GM19463 (cell line): ENCODE measurements around the gene HOXA7.

Source experiments
- ATAC-seq: cut with Tn5 transposase; IDR thresholded peaks from one replicate; pipeline ENCODE4 v1.9.1; 2021; ENCODE audit warnings: mild to moderate bottlenecking, moderate library complexity; ENCODE audit not compliant: unreplicated experiment

HOXA7 gene

GRCh38 chr7:27156508-27156898, at the start of gene HOXA7:
HOXA7 (minus strand) TSS chr7:27156675; CDS start chr7:27156545, 130 bp downstream.
- no peak for ATAC-seq

DNA sequence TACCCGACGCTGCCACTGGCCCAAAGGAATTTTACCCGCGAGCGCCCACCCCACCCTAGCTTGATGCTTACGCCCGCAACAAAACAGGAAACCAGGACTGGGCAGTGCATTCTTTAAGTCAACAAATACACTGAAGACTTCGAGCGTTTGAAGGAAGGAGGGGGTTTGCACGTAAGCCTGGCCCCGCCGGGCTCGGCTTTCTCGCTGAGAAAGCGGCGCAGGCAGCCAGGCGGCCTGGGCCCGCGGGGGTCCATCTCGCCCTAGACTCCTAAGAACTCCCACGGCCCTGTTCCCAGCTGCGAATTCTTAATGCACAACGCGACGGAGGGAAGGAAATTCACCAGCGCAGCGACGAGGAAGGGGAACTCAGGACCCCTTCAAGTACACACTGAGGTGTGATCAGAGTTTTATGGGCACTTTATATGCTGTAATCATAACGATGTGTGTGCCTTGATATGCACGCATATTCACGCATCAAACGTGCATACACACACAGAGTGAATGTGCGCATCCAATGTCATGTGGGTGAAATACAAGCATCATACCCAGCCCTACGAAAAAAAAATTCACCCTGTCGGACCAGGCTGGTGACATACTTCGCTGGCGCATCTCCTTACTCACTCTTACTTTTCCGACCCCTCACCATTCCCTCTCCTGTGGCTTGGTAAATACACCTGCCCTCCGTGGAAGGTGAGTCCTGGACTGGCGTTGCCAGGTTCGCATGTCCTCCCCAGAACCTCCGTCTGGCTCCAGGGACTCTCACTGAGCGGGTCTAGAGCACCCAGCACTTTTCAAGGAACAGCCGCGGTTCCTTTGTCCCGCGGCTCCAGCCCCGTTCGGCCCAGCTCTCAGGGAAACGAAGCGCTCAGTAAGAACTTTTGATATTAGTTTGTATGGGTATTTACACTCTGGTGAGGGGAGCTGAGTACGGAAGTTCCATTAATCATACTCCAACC, 49.1 kb upstream of the HOXA7 start:
- ATAC-seq: no peak

GRCh38 chr7:27204851-27205322, 48.4 kb upstream of the HOXA7 start:
- no peak for ATAC-seq

- ATAC-seq: no peak
Measured at GRCh38 chr7:27203964-27204594, 47.6 kb upstream of the HOXA7 start.

DNA sequence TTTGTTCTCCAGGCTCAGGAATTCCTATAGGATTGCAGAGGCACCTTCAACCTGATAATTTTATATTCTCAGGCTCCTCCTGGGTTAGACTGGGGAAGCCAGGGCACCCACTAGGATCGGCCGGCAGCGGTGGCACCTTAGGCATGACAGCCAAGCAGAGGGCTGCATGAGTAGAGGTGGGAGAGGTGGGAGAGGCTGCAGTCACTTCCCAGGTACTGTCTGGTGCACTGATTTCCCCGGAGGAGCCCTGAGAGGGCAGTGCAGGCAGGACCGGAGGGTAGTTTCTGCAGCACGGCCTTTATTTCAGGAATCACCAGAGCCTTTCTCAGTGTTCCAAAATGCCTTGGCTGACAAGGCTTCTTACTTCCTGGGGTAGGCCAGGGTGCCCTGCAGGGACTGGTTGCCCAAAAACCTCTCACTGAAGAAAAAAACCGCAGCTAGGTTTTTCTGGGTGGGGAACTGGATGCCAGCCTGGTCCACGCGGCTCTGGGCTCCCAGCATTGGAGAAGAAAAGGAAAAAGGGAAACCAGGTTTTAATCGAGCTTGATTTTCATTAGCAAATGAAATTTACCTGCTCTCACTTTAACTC, 47.0 kb upstream of the HOXA7 start:
- ATAC-seq: no peak

DNA sequence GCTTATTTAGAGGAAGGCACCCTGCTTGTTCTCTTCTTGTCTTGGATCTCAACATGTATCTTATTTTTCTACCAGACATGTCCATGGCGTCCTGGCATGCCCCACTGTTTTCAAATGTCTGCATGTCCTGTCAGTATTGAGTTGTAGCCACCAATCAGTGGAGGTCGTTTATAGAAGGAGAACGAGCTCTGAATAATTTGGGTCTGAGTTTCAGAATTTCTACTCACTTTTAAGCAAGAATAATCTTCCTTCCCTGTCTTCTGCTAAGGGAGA, 46.3 kb upstream of the HOXA7 start:
- no peak for ATAC-seq

DNA sequence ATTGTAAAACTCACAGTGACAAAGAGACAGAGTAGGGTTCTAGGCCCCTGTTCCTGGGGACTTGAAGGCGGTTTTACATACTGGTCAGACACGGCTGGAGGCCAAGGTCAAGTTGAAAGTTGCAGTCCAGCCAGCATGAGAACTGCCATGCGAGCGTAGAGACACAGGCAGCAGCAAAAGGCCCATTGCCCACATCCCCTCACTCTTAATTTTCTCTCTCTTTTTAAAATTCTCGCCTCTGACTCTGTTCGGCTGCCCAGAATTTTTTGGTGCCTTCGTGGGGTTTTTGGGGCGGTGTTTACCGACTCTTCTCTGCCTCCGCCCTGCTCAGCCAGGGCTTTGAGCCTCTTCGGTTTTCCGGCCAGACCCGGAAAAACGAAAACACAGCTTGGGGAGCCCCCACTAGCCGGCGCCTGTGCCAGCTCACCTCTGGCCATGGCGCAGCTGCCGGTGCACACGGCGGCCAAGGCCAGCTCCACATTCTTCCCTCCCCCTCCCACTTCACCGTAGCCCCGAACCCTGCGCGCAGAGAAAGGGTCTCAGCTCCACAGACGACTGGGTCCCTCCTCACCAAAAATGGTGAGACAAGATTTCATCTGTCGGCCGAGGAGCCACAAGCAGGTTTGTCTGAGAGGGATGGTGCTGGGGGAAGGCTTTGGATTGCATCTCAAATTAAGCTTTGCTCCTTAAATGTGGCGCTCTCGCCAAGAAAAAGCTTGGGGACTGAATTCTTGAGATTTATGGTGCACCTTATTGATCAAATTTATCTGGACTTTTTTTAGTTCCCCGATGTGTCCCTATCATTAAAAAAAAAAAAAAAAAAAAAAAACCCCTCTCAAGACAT, 45.8 kb upstream of the HOXA7 start:
- ATAC-seq: no peak

DNA sequence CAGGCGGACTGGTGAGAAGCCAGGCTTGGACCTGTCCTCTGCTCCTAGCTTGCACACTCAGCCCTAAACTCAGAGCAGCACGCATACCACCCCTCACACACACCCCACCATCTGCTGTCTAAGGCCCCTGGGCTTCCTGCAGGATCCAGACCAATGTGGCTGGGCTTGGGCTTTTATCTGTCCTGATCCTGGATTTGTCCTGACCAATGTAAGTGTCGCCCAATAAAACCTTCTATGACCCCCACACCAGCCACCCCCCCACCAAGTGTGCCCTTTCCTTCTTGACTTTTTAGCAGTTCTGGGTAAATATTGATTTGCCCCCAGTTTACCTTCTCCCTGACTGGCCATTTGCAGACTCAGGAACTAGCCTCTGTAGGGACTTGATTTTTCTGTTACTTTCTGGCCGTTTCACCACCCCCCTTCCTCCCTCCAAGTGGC, 45.1 kb upstream of the HOXA7 start:
- ATAC-seq: no peak

GRCh38 chr7:27200761-27201579, 44.5 kb upstream of the HOXA7 start:
- ATAC-seq: no peak

DNA sequence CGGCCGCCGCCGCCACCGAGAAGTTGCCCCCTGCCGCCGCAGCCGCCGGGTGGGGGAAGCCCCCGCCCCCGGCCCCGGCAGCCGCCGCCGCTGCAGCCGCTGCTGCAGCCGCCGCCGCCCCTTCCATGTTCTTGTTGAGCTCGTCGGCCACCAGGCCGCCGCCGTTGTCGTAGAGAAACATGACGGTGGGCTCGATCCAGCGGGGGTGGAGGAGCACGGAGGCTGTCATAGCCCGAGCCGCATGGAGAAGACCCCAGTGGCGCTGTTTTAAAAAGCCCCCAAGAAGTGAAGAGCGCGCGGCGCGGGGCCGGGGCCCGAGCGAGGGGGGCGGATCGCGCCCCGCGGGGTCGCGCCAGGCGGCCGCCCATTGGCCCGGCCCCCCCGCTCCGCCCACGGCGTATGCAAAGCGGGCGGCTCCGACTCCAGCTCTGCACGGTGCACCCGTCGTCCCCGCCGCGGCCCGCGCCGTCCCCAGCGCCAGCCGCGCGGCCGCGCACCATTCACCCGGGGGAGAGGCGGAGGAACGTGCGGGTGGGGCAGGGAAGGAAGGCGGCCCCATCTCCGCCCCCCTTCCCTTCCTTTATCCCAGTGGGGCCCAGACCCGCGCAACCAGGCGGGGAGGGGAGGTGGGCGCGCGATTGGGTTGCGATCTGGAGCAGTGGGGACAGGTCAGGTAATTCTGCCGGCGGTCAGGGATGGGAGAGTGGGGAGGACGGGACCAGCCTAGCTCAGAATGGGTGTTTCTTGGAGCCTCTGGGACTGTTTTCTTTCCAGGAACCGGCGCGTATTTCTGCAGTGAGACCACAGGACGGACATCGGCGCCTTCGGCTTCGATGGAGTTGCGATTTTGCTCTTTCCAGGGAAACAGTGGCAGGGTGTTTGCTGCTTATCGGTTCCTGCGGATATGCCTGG, 43.6 kb upstream of the HOXA7 start, which contains the start of gene HOXA13:
HOXA13 (minus strand) TSS at position 243 of the 912 bp plus-strand sequence; CDS start at position 229, 14 bp downstream.
- no peak for ATAC-seq

DNA sequence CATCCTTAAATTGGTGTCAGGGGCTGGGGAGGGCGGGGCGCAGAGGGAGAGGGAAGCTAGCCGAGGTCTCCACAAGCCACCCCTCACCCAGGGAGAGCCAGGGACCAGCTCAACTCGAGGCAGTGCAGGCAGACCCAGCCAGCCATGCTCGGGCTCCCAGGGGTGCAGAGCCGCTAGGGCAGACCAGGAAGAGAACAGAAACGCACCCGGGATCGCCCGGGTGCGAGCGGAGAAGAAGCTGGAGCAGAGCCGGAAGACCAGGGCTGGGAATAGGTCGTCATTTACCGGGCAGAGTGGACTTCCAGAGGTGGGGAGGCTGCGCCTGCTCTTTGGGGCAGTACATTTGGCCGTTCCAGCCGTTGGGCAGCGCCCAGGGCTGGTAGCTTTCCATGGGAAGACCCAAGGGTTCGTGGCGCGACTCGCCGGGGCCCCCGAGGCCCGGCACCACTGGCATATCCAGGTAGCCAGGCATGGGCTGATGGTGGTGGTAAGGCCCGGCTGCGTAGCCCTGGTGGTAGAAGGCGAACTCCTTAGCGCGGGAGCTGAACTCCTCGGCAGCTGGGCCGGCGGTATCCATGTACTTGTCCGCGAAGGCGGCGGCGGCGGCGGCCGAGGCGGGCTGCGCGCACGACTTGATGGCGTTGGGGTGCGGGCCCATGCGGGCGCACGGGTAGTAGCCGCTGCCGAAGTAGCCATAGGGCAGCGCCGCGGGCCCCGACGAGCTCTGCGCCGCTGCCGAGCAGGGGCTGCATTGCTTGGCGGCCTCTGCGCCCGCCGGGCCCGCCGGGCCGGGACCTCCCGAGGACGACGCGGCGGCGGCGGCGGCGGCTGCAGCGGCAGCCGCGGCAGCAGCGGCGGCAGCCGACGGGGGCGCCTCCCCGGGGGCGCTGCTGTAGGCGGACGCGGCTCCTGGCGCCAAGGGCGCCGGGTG, 42.7 kb upstream of the HOXA7 start:
- ATAC-seq: no peak

DNA sequence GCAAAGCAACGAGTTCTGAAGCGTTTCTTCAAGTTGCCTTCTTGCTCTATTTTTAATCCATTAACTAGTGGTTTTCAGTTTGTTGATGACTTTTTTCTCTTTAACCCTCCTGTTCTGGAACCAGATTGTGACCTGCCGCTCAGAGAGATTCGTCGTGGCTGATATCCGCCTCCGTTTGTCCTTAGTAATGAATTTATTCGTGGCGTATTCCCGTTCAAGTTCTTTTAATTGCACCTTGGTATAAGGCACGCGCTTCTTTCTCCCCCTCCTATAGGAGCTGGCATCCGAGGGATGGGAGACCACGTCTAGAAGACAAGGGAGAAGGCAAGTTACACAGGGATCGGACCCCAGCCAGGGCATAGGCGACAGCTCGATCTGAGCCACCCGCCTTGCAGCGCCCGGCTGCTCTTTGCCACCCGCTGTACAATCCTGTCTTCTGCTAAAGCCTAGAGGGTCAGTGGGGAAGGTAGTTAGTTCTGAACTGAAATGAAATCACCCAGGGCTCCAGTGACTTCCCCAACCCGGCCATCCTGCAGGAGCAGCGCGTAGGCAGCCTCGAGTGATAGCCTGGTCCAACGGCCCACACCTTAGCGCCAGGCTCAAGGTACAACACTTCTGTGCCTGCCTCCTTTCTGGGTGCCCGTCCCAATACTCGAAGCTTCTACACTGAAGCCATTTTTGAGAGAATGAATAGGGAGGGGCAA, 41.8 kb upstream of the HOXA7 start:
- no peak for ATAC-seq

GRCh38 chr7:27197137-27198042, 40.9 kb upstream of the HOXA7 start:
- no peak for ATAC-seq

GRCh38 chr7:27196287-27196767, 39.9 kb upstream of the HOXA7 start:
- ATAC-seq: no peak

DNA sequence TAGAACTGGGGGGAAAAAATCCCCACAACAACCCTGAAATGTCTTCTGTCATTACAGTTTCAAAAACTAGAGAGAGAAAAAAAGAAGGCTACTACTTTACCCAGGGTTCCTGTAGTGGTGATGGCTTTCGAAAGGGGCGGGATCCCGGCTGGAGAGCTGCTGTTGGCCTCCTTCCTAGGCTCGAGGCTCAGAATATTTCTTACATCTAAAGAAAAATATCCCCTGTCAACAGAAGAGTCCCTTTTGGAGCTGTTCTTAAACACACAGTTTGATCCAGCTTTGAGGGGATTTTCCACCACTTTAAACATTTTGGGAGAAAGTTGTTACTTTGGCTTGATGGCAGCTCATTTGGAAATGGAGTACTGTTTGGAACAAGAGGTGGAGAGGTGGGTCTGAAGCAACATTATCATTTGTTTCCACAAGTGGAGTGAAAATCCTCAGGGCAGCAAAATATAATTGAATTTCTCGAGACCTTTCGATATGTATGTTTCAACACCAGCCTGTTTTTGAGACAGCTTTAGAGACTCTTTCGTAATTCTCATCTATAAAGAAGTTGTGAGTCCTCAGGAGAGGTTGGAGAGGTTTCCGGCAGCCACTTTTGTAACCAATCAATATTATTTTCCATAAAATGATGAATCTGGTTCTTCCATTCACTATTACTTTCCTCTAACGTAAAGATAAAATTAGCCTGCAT, 38.4 kb upstream of the HOXA7 start:
- no peak for ATAC-seq

DNA sequence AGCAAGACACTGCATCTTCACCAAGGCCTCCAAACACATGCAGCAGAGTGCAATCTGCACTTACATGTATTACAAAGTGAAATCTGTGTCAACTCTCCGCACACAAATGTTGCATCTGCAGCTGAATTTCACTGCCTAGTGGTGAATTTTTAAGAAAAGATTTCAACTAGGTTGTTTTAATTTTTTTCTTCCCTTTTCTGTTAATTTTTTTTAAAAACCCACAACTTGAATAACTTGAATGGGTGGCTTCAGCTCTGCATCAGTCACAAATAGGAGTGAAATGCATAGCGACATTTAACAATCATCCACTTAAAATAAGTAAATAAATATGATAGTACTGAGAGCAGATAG, 37.5 kb upstream of the HOXA7 start:
- ATAC-seq: no peak
